Hepatocyte (in vitro differentiated cells): ENCODE results near the gene RASGRF1.

Experiments
- CTCF ChIP-seq: fragments of 200-600 bp; sonication (generic); IDR thresholded peaks from 2 replicates; pipeline ENCODE4 v1.5.1; 2016; ENCODE audit warnings: antibody characterized with exemption, mild to moderate bottlenecking; ENCODE audit not compliant: poor library complexity
- EZH2 ChIP-seq: fragments of 200-600 bp; sonication (generic); IDR thresholded peaks from 2 replicates; pipeline ENCODE4 v1.6.1; 2016; ENCODE audit warnings: antibody characterized with exemption, mild to moderate bottlenecking, borderline replicate concordance

GRCh38 chr15:79066391-79067071 lies 24.0 kb downstream of the RASGRF1 start:
- TF ChIP-seq CTCF (no peak), EZH2 (no peak)
